Measurements from ENCODE around the gene PTPN14.

- TF ChIP-seq CTCF (conservative IDR thresholded peaks at IDR 0.05; ENCODE audit: low read depth in 2 of 2) (no peak), ZNF331 (CRISPR knock-in tag; IDR thresholded peaks at IDR 0.05; ENCODE audit: low read depth) (no peak), CREB1 (CRISPR knock-in tag; IDR thresholded peaks at IDR 0.05; ENCODE audit: low read depth) (no peak), REST (IDR thresholded peaks at IDR 0.05; ENCODE audit: unreplicated experiment) (no peak), EZH2 (IDR thresholded peaks at IDR 0.05; ENCODE audit: low read depth, unreplicated experiment) (no peak), EZH2phosphoT487 (IDR thresholded peaks at IDR 0.05; ENCODE audit: unreplicated experiment) (no peak), ZNF114 (CRISPR knock-in tag; IDR thresholded peaks at IDR 0.05) (no peak), NANOG (IDR thresholded peaks at IDR 0.05; ENCODE audit: borderline replicate concordance) (no peak), POLR2AphosphoS5 (IDR thresholded peaks at IDR 0.05; ENCODE audit: low read depth) (no peak), ETS1 (IDR thresholded peaks at IDR 0.05) (no peak)
Observed at GRCh38 chr1:214386747-214387146, 164.7 kb downstream of the PTPN14 start.

Data from GM23338 (cell line).